Activated T-helper 1 cell treated with anti-CD3 and anti-CD28 coated beads, Interleukin-12 subunit alpha, Interleukin-12 subunit beta, Interleukin-2, Interleukin-4 antibody, amounts not matched to agents 30 ng/mL and 10 ng/mL and 1 ng/mL, durations not matched to agents 14 hours and 24 hours and 36 hours (primary cell): ENCODE measurements around the gene USP19. TPM values are rescaled to one million over a fixed set of nuclear protein-coding genes. Genes with fewer than 3 reads are reported as not detected.

Experiments
- DNase-seq: peaks from one replicate; pipeline ENCODE4 v3.0.0; 2021; ENCODE audit warnings: low spot score
- H3K27ac Mint-ChIP-seq: one replicate; pipeline ENCODE4 v1.8.0; 2021; ENCODE audit warnings: mild to moderate bottlenecking, mixed read lengths
- H3K27me3 Mint-ChIP-seq: one replicate; pipeline ENCODE4 v1.8.0; 2022; ENCODE audit warnings: mild to moderate bottlenecking, moderate library complexity, mixed read lengths; ENCODE audit not compliant: insufficient read depth
- H3K36me3 Mint-ChIP-seq: one replicate; pipeline ENCODE4 v1.8.0; 2021; ENCODE audit warnings: low read depth, mixed read lengths
- H3K4me1 Mint-ChIP-seq: one replicate; pipeline ENCODE4 v1.8.0; 2021; ENCODE audit warnings: low read depth, mixed read lengths
- H3K4me3 Mint-ChIP-seq: one replicate; pipeline ENCODE4 v1.8.0; 2021; ENCODE audit warnings: mild to moderate bottlenecking, moderate library complexity, mixed read lengths
- H3K9me3 Mint-ChIP-seq: one replicate; pipeline ENCODE4 v1.8.0; 2021; ENCODE audit warnings: mixed read lengths
- intact Hi-C: fragments of 100-400 bp; cut with micrococcal nuclease; formaldehyde crosslinking; loops from one replicate; pipeline ENCODE4 v1.15.1; 2024
- total RNA-seq: library from RNA; stranded (reverse); gene quantifications from 2 replicates; pipeline ENCODE4 v1.2.3, GENCODE V29; 2022

Gene USP19
- total RNA-seq, 1 donor from 2014 or later = 57.7 TPM

GRCh38 chr3:49158103-49158709 is 37.6 kb upstream of the USP19 start:
- intact Hi-C loops = loop anchor here (1.0 to 5.0 kb wide), 2 partner anchors 56 to 171 kb away; partner anchors contain the start of gene QARS1
- Mint-ChIP-seq H3K27me3 (no peaks in the 10 kb centered on the region), H3K36me3 (peaks cover 3% of the 10 kb centered on the region), H3K27ac (no peak overlapping the region), H3K9me3 (no peaks in the 10 kb centered on the region), H3K4me1 (no peaks in the 10 kb centered on the region), H3K4me3 (no peak overlapping the region)
- DNase-seq = peak; percentile 47

GRCh38 chr3:49157289-49157688 is 36.7 kb upstream of the USP19 start:
- intact Hi-C loops = loop anchor here (5.0 kb wide), 1 partner anchor 55 kb away; the partner anchor contains the start of gene QARS1
- Mint-ChIP-seq H3K36me3 (peaks cover 2% of the 10 kb centered on the region), H3K27ac (no peak overlapping the region), H3K4me3 (no peak overlapping the region), H3K9me3 (no peaks in the 10 kb centered on the region), H3K27me3 (no peaks in the 10 kb centered on the region), H3K4me1 (no peaks in the 10 kb centered on the region)
- DNase-seq = no peak

DNA sequence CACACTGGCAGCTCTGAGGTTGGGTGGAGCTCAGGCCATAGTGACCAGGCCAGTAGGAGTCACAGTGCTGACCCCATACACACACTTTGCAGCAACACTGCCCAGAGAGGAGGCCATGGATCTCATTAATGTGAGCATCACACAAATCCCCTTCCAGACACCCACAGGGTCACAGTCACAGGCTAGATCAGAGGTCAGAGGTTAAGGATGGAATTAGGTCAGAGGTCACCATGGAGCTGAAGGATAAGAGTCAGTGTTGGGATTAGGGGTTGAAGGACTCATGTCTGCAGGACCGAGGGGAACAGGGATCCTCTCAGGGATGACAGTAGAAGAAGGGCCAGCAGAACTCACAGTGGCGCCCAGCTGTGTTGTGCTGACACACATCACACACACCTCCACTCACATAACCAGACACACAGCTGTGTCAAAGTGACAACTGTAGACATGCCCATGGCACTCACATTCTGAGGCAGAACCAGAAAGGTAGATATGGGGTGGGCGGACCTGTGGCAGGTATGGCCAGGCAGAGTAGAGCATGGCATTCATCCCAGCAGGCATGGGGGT is 32.8 kb upstream of the USP19 start:
- intact Hi-C loops = no loop called here
- no peak overlapping the region for H3K4me3 Mint-ChIP-seq
- H3K9me3 Mint-ChIP-seq = no peaks in the 10 kb centered on the region
- DNase-seq = no peak
- H3K4me1 Mint-ChIP-seq = no peaks in the 10 kb centered on the region
- no peaks in the 10 kb centered on the region for H3K36me3 Mint-ChIP-seq
- peaks cover 2% of the 10 kb centered on the region for H3K27me3 Mint-ChIP-seq
- H3K27ac Mint-ChIP-seq = no peak overlapping the region

GRCh38 chr3:49151610-49152009 is 31.0 kb upstream of the USP19 start:
- Mint-ChIP-seq H3K4me1 (no peaks in the 10 kb centered on the region), H3K27me3 (peaks cover 2% of the 10 kb centered on the region), H3K27ac (peak overlapping the region; percentile 31), H3K36me3 (no peaks in the 10 kb centered on the region), H3K9me3 (no peaks in the 10 kb centered on the region), H3K4me3 (no peak overlapping the region)
- intact Hi-C loops = no loop called here
- DNase-seq = no peak

GRCh38 chr3:49148159-49148558 is 27.5 kb upstream of the USP19 start:
- intact Hi-C loops = no loop called here
- Mint-ChIP-seq H3K4me1 (no peaks in the 10 kb centered on the region), H3K27ac (no peak overlapping the region), H3K9me3 (no peaks in the 10 kb centered on the region), H3K27me3 (peaks cover 2% of the 10 kb centered on the region), H3K36me3 (no peaks in the 10 kb centered on the region), H3K4me3 (no peak overlapping the region)
- DNase-seq = no peak

GRCh38 chr3:49140080-49140479 is 19.5 kb upstream of the USP19 start:
- Mint-ChIP-seq H3K9me3 (no peaks in the 10 kb centered on the region), H3K4me3 (no peak overlapping the region), H3K36me3 (no peaks in the 10 kb centered on the region), H3K27ac (no peak overlapping the region), H3K4me1 (peaks cover 20% of the 10 kb centered on the region), H3K27me3 (no peaks in the 10 kb centered on the region)
- no peak for DNase-seq
- intact Hi-C loops = no loop called here

DNA sequence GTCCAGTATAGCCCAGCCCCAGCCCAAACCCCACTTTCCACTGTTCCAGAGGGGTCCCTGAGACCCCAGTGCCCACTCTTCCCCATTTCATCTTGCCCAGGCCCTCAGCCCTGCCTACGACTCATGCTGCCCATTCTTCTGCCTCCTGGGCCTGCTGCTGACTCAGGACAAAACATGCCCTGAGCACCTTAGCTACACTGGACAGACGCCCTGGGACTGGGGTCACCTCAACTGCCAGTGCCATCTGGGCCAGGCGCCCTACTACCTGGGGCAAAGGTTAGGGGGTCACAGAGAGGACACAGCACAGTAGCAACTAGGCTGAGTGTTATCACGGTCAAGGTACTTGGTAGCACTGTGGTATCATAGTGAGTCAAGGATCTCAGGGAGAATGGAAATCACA is 14.9 kb upstream of the USP19 start:
- Mint-ChIP-seq H3K4me3 (no peak overlapping the region), H3K9me3 (no peaks in the 10 kb centered on the region), H3K27me3 (peaks cover 5% of the 10 kb centered on the region), H3K36me3 (no peaks in the 10 kb centered on the region), H3K27ac (no peak overlapping the region), H3K4me1 (peaks cover 6% of the 10 kb centered on the region)
- intact Hi-C loops = no loop called here
- no peak for DNase-seq

GRCh38 chr3:49134471-49135265 is 14.0 kb upstream of the USP19 start:
- Mint-ChIP-seq H3K36me3 (no peaks in the 10 kb centered on the region), H3K9me3 (no peaks in the 10 kb centered on the region), H3K27ac (no peak overlapping the region), H3K4me3 (no peak overlapping the region), H3K27me3 (peaks cover 5% of the 10 kb centered on the region), H3K4me1 (no peaks in the 10 kb centered on the region)
- intact Hi-C loops = no loop called here
- no peak for DNase-seq

DNA sequence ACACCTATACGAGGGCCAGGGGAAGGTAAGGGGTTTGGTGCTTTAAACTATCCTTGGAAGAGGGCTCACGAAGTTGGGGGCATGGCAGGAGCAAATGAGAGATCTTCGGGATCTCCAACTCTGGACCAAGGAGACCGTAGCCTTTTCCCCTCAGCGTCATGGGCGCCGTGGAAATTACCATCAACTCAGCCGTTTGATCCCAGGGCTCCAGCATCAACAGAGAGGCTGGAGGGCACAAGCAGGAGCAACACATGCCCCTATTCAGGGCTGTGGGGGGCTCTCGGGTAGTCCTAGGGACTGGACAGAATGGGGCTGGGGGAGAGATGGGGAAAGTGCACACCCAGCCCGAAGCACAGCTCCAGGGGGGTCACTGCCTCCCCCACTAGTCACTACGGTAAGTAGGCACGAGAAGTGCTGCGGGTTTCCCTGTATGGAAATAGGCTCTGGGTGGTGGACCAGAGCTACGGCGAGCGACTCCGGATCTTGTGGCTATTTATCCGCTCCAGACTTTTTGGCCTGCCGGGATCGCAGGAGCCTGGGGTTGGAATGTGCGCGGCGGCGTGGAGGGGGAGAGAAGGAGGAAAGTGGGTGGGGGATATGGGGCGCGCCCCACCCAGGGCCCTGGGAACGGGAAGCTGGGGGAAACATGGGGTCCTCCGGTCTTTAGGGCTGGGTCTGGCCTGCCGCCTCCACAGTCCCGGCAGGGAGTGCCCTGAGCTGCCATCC is 12.8 kb upstream of the USP19 start:
- H3K4me1 Mint-ChIP-seq = no peaks in the 10 kb centered on the region
- H3K36me3 Mint-ChIP-seq = no peaks in the 10 kb centered on the region

DNA sequence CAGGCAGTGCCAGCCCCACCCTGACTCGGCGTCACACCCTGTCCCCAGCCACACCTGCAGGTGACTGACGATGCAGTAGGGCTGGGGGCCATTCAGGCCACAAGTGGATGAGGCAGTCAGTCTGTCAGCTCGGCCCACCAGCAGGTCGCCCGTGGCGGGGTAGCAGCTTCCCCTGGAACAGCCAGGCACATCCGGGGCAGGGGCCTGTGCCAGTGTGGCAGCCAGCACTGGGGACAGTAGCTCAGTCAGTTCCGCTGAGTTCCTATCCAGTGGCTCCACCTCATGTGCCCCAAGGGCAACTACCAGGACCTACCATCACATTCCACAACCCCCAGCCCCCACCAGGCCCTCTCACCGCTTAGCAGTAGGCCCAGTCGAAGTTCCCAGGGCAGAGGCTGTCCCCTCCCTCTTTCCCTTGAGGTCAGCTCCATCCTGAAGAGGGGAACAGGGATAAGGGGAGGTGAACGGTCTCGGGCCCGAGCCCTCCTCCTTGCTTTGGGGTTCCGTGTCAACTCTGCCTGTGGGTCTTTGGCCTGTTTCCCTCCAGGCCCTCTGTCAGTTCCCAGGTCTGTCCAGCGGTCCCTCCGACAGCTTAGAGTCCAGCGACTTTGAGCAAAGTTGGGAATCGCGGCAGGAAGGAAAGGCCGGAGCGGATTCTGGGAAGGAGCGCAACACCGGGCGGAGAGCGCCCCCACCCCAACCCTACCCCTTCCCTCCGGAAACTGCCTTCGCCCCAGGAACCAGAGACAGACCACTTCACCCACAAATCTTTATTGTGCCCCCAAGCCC is 12.0 kb upstream of the USP19 start, which contains the start of gene LAMB2:
TSS of gene LAMB2 (minus strand) at position 614 of the 789 bp plus-strand sequence. CDS start at position 431, 183 bp downstream.
- no peak within 1 kb of the TSS for H3K27ac Mint-ChIP-seq
- no peak within 1 kb of the TSS for H3K4me3 Mint-ChIP-seq
- peaks cover 5% of the 10 kb centered on the region for H3K27me3 Mint-ChIP-seq
- H3K4me1 Mint-ChIP-seq = no peaks in the 10 kb centered on the region
- intact Hi-C loops = no loop called here
- H3K9me3 Mint-ChIP-seq = no peaks in the 10 kb centered on the region
- H3K36me3 Mint-ChIP-seq = no peaks in the 10 kb centered on the region
- DNase-seq = no peak

More for the DNA sequence above, 12.8 kb upstream of the USP19 start:
- Mint-ChIP-seq H3K9me3 (no peaks in the 10 kb centered on the region), H3K27ac (no peak overlapping the region), H3K4me3 (no peak overlapping the region), H3K27me3 (peaks cover 5% of the 10 kb centered on the region)
- DNase-seq = no peak
- intact Hi-C loops = no loop called here

GRCh38 chr3:49132073-49132436 is 11.4 kb upstream of the USP19 start:
- H3K4me1 Mint-ChIP-seq = no peaks in the 10 kb centered on the region
- intact Hi-C loops = no loop called here
- H3K4me3 Mint-ChIP-seq = no peak overlapping the region
- DNase-seq = no peak
- H3K27me3 Mint-ChIP-seq = peaks cover 5% of the 10 kb centered on the region
- no peaks in the 10 kb centered on the region for H3K9me3 Mint-ChIP-seq
- H3K36me3 Mint-ChIP-seq = no peaks in the 10 kb centered on the region
- H3K27ac Mint-ChIP-seq = no peak overlapping the region

DNA sequence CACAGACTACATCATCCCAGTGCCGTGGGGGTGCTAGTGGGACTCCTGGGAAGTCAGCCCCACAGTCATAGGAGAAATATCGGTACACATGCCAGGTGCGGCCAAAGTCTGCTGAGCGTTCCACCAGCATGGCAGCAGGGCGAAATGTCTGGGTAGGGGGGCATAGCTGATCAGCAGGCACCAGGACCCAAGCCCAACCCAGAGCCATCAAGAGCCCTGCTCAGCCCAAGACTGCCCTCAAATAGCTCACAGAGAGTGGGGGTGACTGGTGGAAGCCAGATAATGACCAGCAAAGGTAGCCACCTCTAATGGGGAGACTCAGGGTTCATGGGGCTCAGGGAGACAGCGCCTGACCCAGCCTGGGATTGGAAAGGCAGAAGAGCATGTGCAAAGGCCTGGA is 11.0 kb upstream of the USP19 start:
- H3K36me3 Mint-ChIP-seq = no peaks in the 10 kb centered on the region
- H3K27me3 Mint-ChIP-seq = peaks cover 5% of the 10 kb centered on the region
- no peak overlapping the region for H3K4me3 Mint-ChIP-seq
- no peaks in the 10 kb centered on the region for H3K9me3 Mint-ChIP-seq
- no peak for DNase-seq
- no peaks in the 10 kb centered on the region for H3K4me1 Mint-ChIP-seq
- no peak overlapping the region for H3K27ac Mint-ChIP-seq
- intact Hi-C loops = no loop called here
